Spleen (tissue), 7 donors: Measurements from ENCODE around the gene EFNA5.

Experiments used
- CTCF ChIP-seq, 11 experiments: fragments of 200-600 bp in 7 of 11; fragments of 450-650 bp in 4 of 11; sonication (generic) in 4 of 11; IDR thresholded peaks in 8 of 11; conservative IDR thresholded peaks in 3 of 11; 1 replicate in 7 of 11; 2 replicates in 4 of 11; pipeline versions ENCODE4 v1.4.0 to v1.8.0; 2016 to 2021; ENCODE audit warnings: antibody characterized with exemption in 11 of 11, inconsistent platforms in 4 of 11, mild to moderate bottlenecking in 1 of 11
- POLR2AphosphoS5 ChIP-seq, 3 donors: sonication (generic); formaldehyde crosslinking; IDR thresholded peaks; one replicate each; pipeline ENCODE4 v1.5.1; 2017; ENCODE audit warnings: antibody characterized with exemption in 3 of 3
- donor health status: DM: no; HTN: no; CAD: no; lungs with moderate emphysema.
- donor health status: DM: no; HTN: no; CAD: no.
- donor health status: DM: no; HTN: no; CAD: no.

- no peak for TF ChIP-seq CTCF (IDR thresholded peaks at IDR 0.05 in 8 of 11, conservative IDR thresholded peaks at IDR 0.05 in 3 of 11)
- no peak for TF ChIP-seq POLR2AphosphoS5 (IDR thresholded peaks at IDR 0.05)
Observed at GRCh38 chr5:107446972-107447371, 223.8 kb downstream of the EFNA5 start.
